MCF 10A (cell line): ENCODE data around the gene ORMDL2. TPM values are rescaled to one million over a fixed set of nuclear protein-coding genes. Genes with fewer than 3 reads are reported as not detected.

Experiments
- BruUV-seq: library from RNA; stranded (reverse); fragments of 400-500 nt; replicated peaks from 2 replicates; lab custom pipeline; 2021; lab: Mats Ljungman, UMichigan
- CTCF ChIA-PET: fragments of 300-600 bp; sonication (Branson Sonifier 250); formaldehyde crosslinking; extraction: SDS; loops from one replicate; lab custom pipeline; 2021; ENCODE audit warnings: antibody characterized with exemption, inconsistent platforms; lab: Yijun Ruan, JAX
- POLR2A ChIA-PET: fragments of 300-600, 350-650 bp; sonication (Branson Sonifier 250); formaldehyde crosslinking; extraction: SDS; loops from one replicate; lab custom pipeline; 2020; ENCODE audit warnings: antibody characterized with exemption, inconsistent platforms; lab: Yijun Ruan, JAX
- DNase-seq: peaks from one replicate; pipeline ENCODE4 v3.0.0-alpha.2; 2018; ENCODE audit not compliant: unreplicated experiment
- H3K27ac Mint-ChIP-seq: one replicate; pipeline ENCODE4 v1.8.0; 2022; ENCODE audit warnings: mild to moderate bottlenecking, low read depth, mixed read lengths; ENCODE audit not compliant: unreplicated experiment
- H3K27me3 Mint-ChIP-seq: one replicate; pipeline ENCODE4 v1.8.0; 2022; ENCODE audit warnings: mixed read lengths; ENCODE audit not compliant: insufficient read depth, unreplicated experiment
- H3K36me3 Mint-ChIP-seq: one replicate; pipeline ENCODE4 v1.8.0; 2022; ENCODE audit warnings: mild to moderate bottlenecking, moderate library complexity, mixed read lengths; ENCODE audit not compliant: insufficient read depth, unreplicated experiment
- H3K4me1 Mint-ChIP-seq: one replicate; pipeline ENCODE4 v1.8.0; 2022; ENCODE audit warnings: mixed read lengths; ENCODE audit not compliant: insufficient read depth, unreplicated experiment
- H3K4me3 Mint-ChIP-seq: one replicate; pipeline ENCODE4 v1.8.0; 2022; ENCODE audit warnings: mild to moderate bottlenecking, moderate library complexity, mixed read lengths; ENCODE audit not compliant: unreplicated experiment
- H3K9me3 Mint-ChIP-seq: one replicate; pipeline ENCODE4 v1.8.0; 2022; ENCODE audit warnings: mixed read lengths; ENCODE audit not compliant: unreplicated experiment
- CTCF ChIP-seq: fragments of 200-600 bp; IDR thresholded peaks from one replicate; pipeline ENCODE4 v1.8.0; 2022; ENCODE audit warnings: antibody characterized with exemption, mild to moderate bottlenecking; ENCODE audit not compliant: unreplicated experiment
- intact Hi-C: fragments of 100-400 bp; cut with micrococcal nuclease; formaldehyde crosslinking; loops from 2 replicates; pipeline ENCODE4 v1.14.1; 2022
- total RNA-seq: library from RNA; stranded (reverse); gene quantifications from 2 replicates; pipeline ENCODE4 v1.2.3, GENCODE V29; 2022

The ORMDL2 gene
- total RNA-seq, 1 experiment from 2014 or later = 54.6 TPM

GRCh38 chr12:55816881-55817344 is 928 bp upstream of the ORMDL2 start:
- H3K27ac Mint-ChIP-seq = no peak overlapping the region
- intact Hi-C loops = loop anchor here (1.0 to 5.0 kb wide), 3 partner anchors 109 to 225 kb away; partner anchors contain the start of gene RPS26
- H3K9me3 Mint-ChIP-seq = no peaks in the 10 kb centered on the region
- H3K4me3 Mint-ChIP-seq = no peak overlapping the region
- DNase-seq = no peak
- peaks cover 25% of the 10 kb centered on the region for H3K4me1 Mint-ChIP-seq
- TSS peak; percentile 68 for BruUV-seq
- H3K27me3 Mint-ChIP-seq = no peaks in the 10 kb centered on the region
- no peak for TF ChIP-seq CTCF
- ChIA-PET CTCF (interaction anchor here (1.1 to 2.7 kb wide), 9 partner anchors 12 to 179 kb away, joined by 3 to 15 read pairs (median 7); partner anchors contain the start of genes DNAJC14 and PYM1), POLR2A (interaction anchor here (0.6 to 8.3 kb wide), 34 partner anchors 10 to 1537 kb away, joined by 3 to 207 read pairs (median 6); partner anchors contain the start of genes BLOC1S1, CBX5, CD63 and CS)
- peaks cover 60% of the 10 kb centered on the region for H3K36me3 Mint-ChIP-seq

GRCh38 chr12:55818140-55818728 is 393 bp downstream of the ORMDL2 start:
- no peak for DNase-seq
- Mint-ChIP-seq H3K27me3 (no peaks in the 10 kb centered on the region), H3K4me1 (peaks cover 16% of the 10 kb centered on the region), H3K9me3 (no peaks in the 10 kb centered on the region), H3K36me3 (peaks cover 60% of the 10 kb centered on the region), H3K4me3 (no peak overlapping the region), H3K27ac (no peak overlapping the region)
- POLR2A ChIA-PET = interaction anchor here (0.5 to 8.3 kb wide), 38 partner anchors 10 to 1560 kb away, joined by 3 to 207 read pairs (median 6); partner anchors contain the start of genes CBX5, CD63, CS and DGKA
- BruUV-seq = TSS peak; percentile 52
- TF ChIP-seq CTCF = no peak
- CTCF ChIA-PET = interaction anchor here (0.5 to 2.7 kb wide), 21 partner anchors 9 to 241 kb away, joined by 3 to 15 read pairs (median 4); partner anchors contain the start of genes DNAJC14 and PYM1
- intact Hi-C loops = loop anchor here (5.0 kb wide), 1 partner anchor 224 kb away; the partner anchor contains the start of gene RPS26

- ChIA-PET POLR2A (interaction anchor here (1.2 to 8.3 kb wide), 16 partner anchors 10 to 403 kb away, joined by 3 to 207 read pairs (median 7); partner anchors contain the start of genes CD63, DGKA, DNAJC14 and ESYT1), CTCF (interaction anchor here (1.1 to 1.8 kb wide), 8 partner anchors 8 to 221 kb away, joined by 3 to 13 read pairs (median 5); partner anchors contain the start of gene DNAJC14)
- Mint-ChIP-seq H3K27ac (no peak overlapping the region), H3K36me3 (peaks cover 57% of the 10 kb centered on the region), H3K4me1 (peaks cover 16% of the 10 kb centered on the region), H3K27me3 (no peaks in the 10 kb centered on the region), H3K4me3 (no peak overlapping the region), H3K9me3 (no peaks in the 10 kb centered on the region)
- intact Hi-C loops = loop anchor here (5.0 kb wide), 1 partner anchor 223 kb away; the partner anchor contains the start of gene RPS26
- BruUV-seq = no TSS peak
- TF ChIP-seq CTCF = no peak
- no peak for DNase-seq
Measured at GRCh38 chr12:55818886-55819285, 1.0 kb downstream of the ORMDL2 start.

GRCh38 chr12:55820679-55821078 is 2.8 kb downstream of the ORMDL2 start:
- POLR2A ChIA-PET = interaction anchor here (0.6 to 8.3 kb wide), 8 partner anchors 10 to 233 kb away, joined by 3 to 207 read pairs (median 4); partner anchors contain the start of genes DGKA, DNAJC14 and PYM1

More at GRCh38 chr12:55820679-55821078, 2.8 kb downstream of the ORMDL2 start:
- no peak for TF ChIP-seq CTCF
- no peaks in the 10 kb centered on the region for H3K27me3 Mint-ChIP-seq
- intact Hi-C loops = no loop called here
- no peaks in the 10 kb centered on the region for H3K9me3 Mint-ChIP-seq
- H3K27ac Mint-ChIP-seq = no peak overlapping the region
- CTCF ChIA-PET = interaction anchor here (0.6 to 2.6 kb wide), 10 partner anchors 8 to 307 kb away, joined by 3 to 19 read pairs (median 3); partner anchors contain the start of genes DNAJC14, ESYT1 and PYM1
- H3K36me3 Mint-ChIP-seq = peaks cover 46% of the 10 kb centered on the region
- DNase-seq = peak; percentile 25
- H3K4me1 Mint-ChIP-seq = peaks cover 17% of the 10 kb centered on the region
- no TSS peak for BruUV-seq
- H3K4me3 Mint-ChIP-seq = no peak overlapping the region
